GM12878 (cell line): ENCODE results near the gene SPSB2. TPM values are rescaled to one million over a fixed set of nuclear protein-coding genes. Genes with fewer than 3 reads are reported as not detected.

Experiments
- CBFB ChIP-seq: IDR thresholded peaks from 2 replicates; pipeline ENCODE4 v1.6.1; 2016; ENCODE audit warnings: antibody characterized with exemption, low read depth
- CREB1 ChIP-seq: IDR thresholded peaks from 2 replicates; pipeline ENCODE4 v1.6.1; 2012; ENCODE audit warnings: low read depth, mild to moderate bottlenecking, inconsistent platforms
- GABPA ChIP-seq: IDR thresholded peaks from 2 replicates; pipeline ENCODE4 v1.6.1; 2014; ENCODE audit warnings: antibody characterized with exemption, low read depth, mild to moderate bottlenecking, inconsistent platforms
- HSF1 ChIP-seq: fragments of 150-350 bp; IDR thresholded peaks from 2 replicates; pipeline ENCODE4 v1.6.1; 2014; ENCODE audit warnings: mild to moderate bottlenecking, low read depth, low read length
- JUNB ChIP-seq: IDR thresholded peaks from 2 replicates; pipeline ENCODE4 v1.6.1; 2016; ENCODE audit warnings: antibody characterized with exemption, mild to moderate bottlenecking
- NFIC ChIP-seq: IDR thresholded peaks from 2 replicates; pipeline ENCODE4 v1.6.1; 2012; ENCODE audit warnings: low read depth, mild to moderate bottlenecking, inconsistent platforms, low read length, moderate library complexity
- SMAD5 ChIP-seq: IDR thresholded peaks from 2 replicates; pipeline ENCODE4 v1.6.1; 2016; ENCODE audit warnings: antibody characterized with exemption, low read depth
- SPI1 ChIP-seq: IDR thresholded peaks from 2 replicates; pipeline ENCODE4 v1.6.1; 2011; ENCODE audit warnings: low read depth, mild to moderate bottlenecking, low read length, moderate library complexity, borderline replicate concordance; ENCODE audit not compliant: insufficient read depth
- TARDBP ChIP-seq: IDR thresholded peaks from 2 replicates; pipeline ENCODE4 v1.6.1; 2016; ENCODE audit warnings: borderline replicate concordance
- TBL1XR1 ChIP-seq: IDR thresholded peaks from 2 replicates; pipeline ENCODE4 v1.6.1; 2012; ENCODE audit warnings: low read depth, low read length, improper control_type of control experiment
- TCF12 ChIP-seq: IDR thresholded peaks from 2 replicates; pipeline ENCODE4 v1.6.1; 2011; ENCODE audit warnings: low read depth, mild to moderate bottlenecking, low read length
- TCF7 ChIP-seq: IDR thresholded peaks from 2 replicates; pipeline ENCODE4 v1.6.1; 2014; ENCODE audit warnings: antibody characterized with exemption, borderline replicate concordance
- YY1 ChIP-seq: IDR thresholded peaks from 2 replicates; pipeline ENCODE4 v1.6.1; 2011; ENCODE audit warnings: low read depth, mild to moderate bottlenecking, low read length
- polyA plus RNA-seq, 11 experiments: library from polyadenylated mRNA; depleted of rRNA in 4 of 11; unstranded in 6 of 11; stranded (reverse) in 5 of 11; fragments of >200 nt; fragmentation: Nextera tagmentation in 4 of 11; fragmentation: Illumina TruSeq in 1 of 11; extraction: Ambion mirVana in 4 of 11; extraction: Trizol in 1 of 11; gene quantifications; 1 replicate in 1 of 11; 2 replicates in 10 of 11; pipeline versions ENCODE4 v1.2.1 to v1.2.3, GENCODE V29; 2011 to 2016; ENCODE audit warnings: inconsistent platforms in 2 of 11, missing spikeins in 2 of 11, low read depth in 1 of 11
- total RNA-seq, 4 experiments: library from RNA; depleted of rRNA in 3 of 4; stranded (reverse); fragments of >200 nt in 3 of 4; fragmentation: Illumina TruSeq in 1 of 4; extraction: Trizol in 1 of 4; gene quantifications; 2 replicates each; pipeline versions ENCODE4 v1.2.1 to v1.2.3, GENCODE V29; 2013 to 2021
- TF ChIP-seq, protein P1 (sequence below): fragments of 450-650 bp; IDR thresholded peaks from 2 replicates; pipeline ENCODE4 v1.6.1; 2018; ENCODE audit warnings: borderline replicate concordance, mild to moderate bottlenecking; ENCODE audit not compliant: partially characterized antibody

Gene SPSB2
- total and polyA plus RNA-seq, 10 of the 15 experiments (the other 5 are each of a cell fraction or from before 2014, with no cell fraction given) = 0.08 to 5.6 (median 2.7) TPM

DNA sequence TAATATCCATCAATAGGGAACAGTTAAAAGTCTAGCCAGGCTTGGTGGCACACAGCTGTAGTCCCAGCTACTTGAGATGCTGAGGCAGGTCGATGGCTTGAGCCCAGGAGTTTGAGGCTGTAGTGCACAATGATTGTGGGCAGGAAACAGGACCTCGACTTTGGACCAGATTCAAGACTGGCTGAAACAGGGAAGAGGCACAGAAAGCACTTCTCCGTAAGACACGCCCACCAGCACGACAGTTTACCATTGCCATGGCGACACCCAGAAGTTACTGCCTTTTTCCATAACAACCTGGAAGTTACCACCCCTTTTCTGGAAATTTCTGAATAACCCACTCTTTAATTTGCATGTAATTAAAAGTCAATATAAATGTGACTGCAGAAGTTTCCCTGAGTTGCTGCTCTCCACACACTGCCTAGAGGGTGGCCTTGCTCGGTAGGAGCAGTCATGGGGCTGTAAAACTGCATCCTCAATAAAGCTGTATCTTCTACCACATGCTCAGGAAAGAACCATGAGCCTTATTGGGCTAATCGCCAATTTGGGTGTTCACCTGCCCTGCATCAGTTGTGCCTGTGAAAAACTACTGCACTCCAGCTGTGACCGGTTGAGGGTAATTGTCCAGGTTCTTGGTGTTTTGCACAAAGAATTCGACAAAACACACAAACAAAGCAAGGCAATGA is 26.9 kb upstream of the SPSB2 start (continued):
- TF ChIP-seq, protein P1, sequence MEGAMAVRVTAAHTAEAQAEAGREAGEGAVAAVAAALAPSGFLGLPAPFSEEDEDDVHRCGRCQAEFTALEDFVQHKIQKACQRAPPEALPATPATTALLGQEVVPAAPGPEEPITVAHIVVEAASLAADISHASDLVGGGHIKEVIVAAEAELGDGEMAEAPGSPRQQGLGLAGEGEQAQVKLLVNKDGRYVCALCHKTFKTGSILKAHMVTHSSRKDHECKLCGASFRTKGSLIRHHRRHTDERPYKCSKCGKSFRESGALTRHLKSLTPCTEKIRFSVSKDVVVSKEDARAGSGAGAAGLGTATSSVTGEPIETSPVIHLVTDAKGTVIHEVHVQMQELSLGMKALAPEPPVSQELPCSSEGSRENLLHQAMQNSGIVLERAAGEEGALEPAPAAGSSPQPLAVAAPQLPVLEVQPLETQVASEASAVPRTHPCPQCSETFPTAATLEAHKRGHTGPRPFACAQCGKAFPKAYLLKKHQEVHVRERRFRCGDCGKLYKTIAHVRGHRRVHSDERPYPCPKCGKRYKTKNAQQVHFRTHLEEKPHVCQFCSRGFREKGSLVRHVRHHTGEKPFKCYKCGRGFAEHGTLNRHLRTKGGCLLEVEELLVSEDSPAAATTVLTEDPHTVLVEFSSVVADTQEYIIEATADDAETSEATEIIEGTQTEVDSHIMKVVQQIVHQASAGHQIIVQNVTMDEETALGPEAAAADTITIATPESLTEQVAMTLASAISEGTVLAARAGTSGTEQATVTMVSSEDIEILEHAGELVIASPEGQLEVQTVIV = peak; percentile 64
- no peak for TF ChIP-seq NFIC
- TF ChIP-seq JUNB = no peak
- no peak for TF ChIP-seq YY1
- peak; percentile 23; the same call in 1 of the 2 replicates for TF ChIP-seq HSF1
- no peak for TF ChIP-seq TBL1XR1
- TF ChIP-seq SPI1 = no peak
- TF ChIP-seq TCF7 = no peak
- TF ChIP-seq TCF12 = no peak
- no peak for TF ChIP-seq CBFB
- no peak for TF ChIP-seq CREB1
- TF ChIP-seq SMAD5 = no peak
- TF ChIP-seq TARDBP = no peak
- no peak for TF ChIP-seq GABPA
